ENCODE results near the gene MON2.

DNA sequence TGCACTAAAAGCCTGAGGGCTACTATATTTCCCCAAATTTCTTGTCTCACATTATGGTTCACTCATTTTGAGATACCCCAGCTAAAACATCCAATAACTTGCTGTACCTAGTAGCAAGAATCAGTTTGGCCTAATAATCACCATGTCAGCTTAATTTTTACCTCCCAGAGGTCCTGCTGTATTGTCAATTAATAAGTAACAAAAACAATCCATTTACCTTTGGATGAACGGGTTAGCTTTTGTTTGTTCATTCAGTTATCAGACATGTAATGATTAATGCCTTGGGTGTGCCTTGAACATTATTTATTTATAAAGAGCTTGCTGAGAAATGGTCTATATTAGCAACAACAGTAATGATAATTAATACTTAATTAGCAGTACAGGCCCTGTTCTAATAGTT, 57.0 kb downstream of the MON2 start:
- TF ChIP-seq POLR2A (IDR thresholded peaks at IDR 0.05; ENCODE audit: extremely low read depth, insufficient read length) (no peak), MYC (IDR thresholded peaks at IDR 0.05; ENCODE audit: low read depth, low read length) (no peak)
- TF ChIP-seq, protein P1, sequence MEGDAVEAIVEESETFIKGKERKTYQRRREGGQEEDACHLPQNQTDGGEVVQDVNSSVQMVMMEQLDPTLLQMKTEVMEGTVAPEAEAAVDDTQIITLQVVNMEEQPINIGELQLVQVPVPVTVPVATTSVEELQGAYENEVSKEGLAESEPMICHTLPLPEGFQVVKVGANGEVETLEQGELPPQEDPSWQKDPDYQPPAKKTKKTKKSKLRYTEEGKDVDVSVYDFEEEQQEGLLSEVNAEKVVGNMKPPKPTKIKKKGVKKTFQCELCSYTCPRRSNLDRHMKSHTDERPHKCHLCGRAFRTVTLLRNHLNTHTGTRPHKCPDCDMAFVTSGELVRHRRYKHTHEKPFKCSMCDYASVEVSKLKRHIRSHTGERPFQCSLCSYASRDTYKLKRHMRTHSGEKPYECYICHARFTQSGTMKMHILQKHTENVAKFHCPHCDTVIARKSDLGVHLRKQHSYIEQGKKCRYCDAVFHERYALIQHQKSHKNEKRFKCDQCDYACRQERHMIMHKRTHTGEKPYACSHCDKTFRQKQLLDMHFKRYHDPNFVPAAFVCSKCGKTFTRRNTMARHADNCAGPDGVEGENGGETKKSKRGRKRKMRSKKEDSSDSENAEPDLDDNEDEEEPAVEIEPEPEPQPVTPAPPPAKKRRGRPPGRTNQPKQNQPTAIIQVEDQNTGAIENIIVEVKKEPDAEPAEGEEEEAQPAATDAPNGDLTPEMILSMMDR (IDR thresholded peaks at IDR 0.05; ENCODE audit: low read depth, low read length), result no peak
